H4 (cell line): ENCODE data around the gene CFAP161. TPM values are rescaled to one million over a fixed set of nuclear protein-coding genes. Genes with fewer than 3 reads are reported as not detected.
A peak's percentile ranks its signal among the peaks of the same experiment; 100 is the strongest.
"Not testable (repeated sequence)": the region's sequence is repeated elsewhere in the genome, so short reads cannot be mapped to it uniquely, and the experiment has no call there.

ENCODE experiments used
- DNase-seq: peaks from one replicate; pipeline ENCODE4 v3.0.0-alpha.2; 2015; ENCODE audit warnings: low spot score
- total RNA-seq: library from RNA; depleted of rRNA; stranded (reverse); fragments of >200 nt; shearing (Covaris generic); gene quantifications from 2 replicates; pipeline ENCODE4 v1.2.3, GENCODE V29; 2014

CFAP161 gene
- total RNA-seq, 1 experiment from 2014 or later, result 0.25 TPM

- no peak for DNase-seq
Measured at GRCh38 chr15:81157939-81158223, 23.8 kb downstream of the CFAP161 start.

GRCh38 chr15:81158561-81158960 lies 24.5 kb downstream of the CFAP161 start:
- not testable (repeated sequence) for DNase-seq

- peak; percentile 72 for DNase-seq
Measured at GRCh38 chr15:81160312-81161159, 26.5 kb downstream of the CFAP161 start.

- no peak for DNase-seq
Measured at GRCh38 chr15:81161160-81161673, 27.1 kb downstream of the CFAP161 start.

GRCh38 chr15:81161851-81162250 lies 27.8 kb downstream of the CFAP161 start:
- no peak for DNase-seq

GRCh38 chr15:81163961-81164800 lies 30.1 kb downstream of the CFAP161 start:
- peak; percentile 71 for DNase-seq

- no peak for DNase-seq
Measured at GRCh38 chr15:81165535-81165934, 31.5 kb downstream of the CFAP161 start.

- DNase-seq, result no peak
Measured at GRCh38 chr15:81166636-81167305, 32.7 kb downstream of the CFAP161 start.

GRCh38 chr15:81168131-81168526 lies 34.1 kb downstream of the CFAP161 start:
- no peak for DNase-seq

- DNase-seq, result no peak
Measured at GRCh38 chr15:81168644-81169043, 34.6 kb downstream of the CFAP161 start.

GRCh38 chr15:81170511-81170910 lies 36.4 kb downstream of the CFAP161 start:
- DNase-seq, result no peak

- DNase-seq, result no peak
Measured at GRCh38 chr15:81171286-81171685, 37.2 kb downstream of the CFAP161 start.

- no peak for DNase-seq
Measured at GRCh38 chr15:81174125-81174791, 40.2 kb downstream of the CFAP161 start.

- no peak for DNase-seq
Measured at GRCh38 chr15:81174792-81175327, 40.8 kb downstream of the CFAP161 start.

- DNase-seq, result no peak
Measured at GRCh38 chr15:81175496-81175895, 41.4 kb downstream of the CFAP161 start.

- DNase-seq, result no peak
Measured at GRCh38 chr15:81176291-81176893, 42.3 kb downstream of the CFAP161 start.

GRCh38 chr15:81178365-81178764 lies 44.3 kb downstream of the CFAP161 start:
- DNase-seq, result no peak

GRCh38 chr15:81181220-81181619 lies 47.1 kb downstream of the CFAP161 start:
- DNase-seq, result no peak

- DNase-seq, result peak; percentile 31
Measured at GRCh38 chr15:81182031-81182755, 48.1 kb downstream of the CFAP161 start.

- DNase-seq, result no peak
Measured at GRCh38 chr15:81182756-81183438, 48.8 kb downstream of the CFAP161 start.
